ENCODE data around the gene TGIF2.
"Not testable (repeated sequence)": the region's sequence is repeated elsewhere in the genome, so short reads cannot be mapped to it uniquely, and the experiment has no call there.

TGIF2 gene

GRCh38 chr20:36547186-36548005, 26.0 kb upstream of the TGIF2 start:
- DNase-seq = no peak

- DNase-seq = no peak
Observed at GRCh38 chr20:36548006-36548315, 25.4 kb upstream of the TGIF2 start.

GRCh38 chr20:36548704-36549627, 24.4 kb upstream of the TGIF2 start:
- DNase-seq = no peak

- no peak for DNase-seq
Observed at GRCh38 chr20:36549628-36549941, 23.8 kb upstream of the TGIF2 start.

- DNase-seq = no peak
Observed at GRCh38 chr20:36549942-36550789, 23.2 kb upstream of the TGIF2 start.

- DNase-seq = no peak
Observed at GRCh38 chr20:36550790-36551299, 22.6 kb upstream of the TGIF2 start.

GRCh38 chr20:36555248-36555647, 18.1 kb upstream of the TGIF2 start:
- no peak for DNase-seq

- no peak for DNase-seq
Observed at GRCh38 chr20:36562724-36563123, 10.7 kb upstream of the TGIF2 start.

GRCh38 chr20:36563374-36563773, 10.0 kb upstream of the TGIF2 start:
- DNase-seq = no peak

GRCh38 chr20:36564078-36564725, 9.2 kb upstream of the TGIF2 start:
- DNase-seq = not testable (repeated sequence)

GRCh38 chr20:36564726-36565121, 8.7 kb upstream of the TGIF2 start:
- DNase-seq = peak; percentile 45

GRCh38 chr20:36565520-36565919, 7.9 kb upstream of the TGIF2 start:
- DNase-seq = no peak

GRCh38 chr20:36569847-36570429, 3.5 kb upstream of the TGIF2 start:
- DNase-seq = no peak

- DNase-seq = no peak
Observed at GRCh38 chr20:36571564-36572504, 1.6 kb upstream of the TGIF2 start.

- peak; percentile 76 for DNase-seq
Observed at GRCh38 chr20:36572701-36573102, 695 bp upstream of the TGIF2 start.

- DNase-seq = peak; percentile 58
Observed at GRCh38 chr20:36573798-36574365, 485 bp downstream of the TGIF2 start.

GRCh38 chr20:36574366-36575135, 1.2 kb downstream of the TGIF2 start:
- DNase-seq = peak; percentile 56

- DNase-seq = no peak
Observed at GRCh38 chr20:36576081-36576445, 2.7 kb downstream of the TGIF2 start.

- no peak for DNase-seq
Observed at GRCh38 chr20:36578356-36579041, 5.1 kb downstream of the TGIF2 start.

All from CD4-positive, alpha-beta T cell treated with Interleukin-15 for 1 hour (primary cell).